ENCODE data around the gene SLC25A29.

DNA sequence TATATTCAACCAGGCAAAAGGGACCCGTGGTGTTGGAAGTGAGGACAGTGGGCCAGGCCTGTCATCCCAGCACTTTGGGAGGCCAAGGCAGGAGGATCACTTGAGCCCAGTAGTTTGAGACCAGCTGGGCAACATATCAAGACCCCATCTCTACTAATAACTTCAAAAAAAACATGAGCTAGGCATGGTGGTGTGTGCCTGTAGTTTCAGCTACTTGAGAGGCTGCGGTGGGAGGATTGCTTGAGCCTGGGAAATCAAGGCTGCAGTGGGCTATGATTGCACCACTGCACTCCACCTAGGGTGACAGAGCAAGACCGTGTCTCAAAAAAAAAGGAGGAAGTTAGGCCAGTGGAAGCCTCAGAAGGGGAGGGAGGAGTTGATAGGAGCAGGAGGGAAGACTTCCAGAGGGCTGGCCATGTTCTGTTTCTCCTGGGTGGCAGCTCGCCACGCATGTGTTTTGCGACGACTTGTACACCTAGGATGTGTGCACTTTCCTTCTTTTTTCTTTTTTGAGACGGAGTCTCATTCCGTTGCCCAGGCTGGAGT, 10.1 kb downstream of the SLC25A29 start:
- TF ChIP-seq POLR2A (IDR thresholded peaks at IDR 0.05) (no peak), POLR2AphosphoS5 (IDR thresholded peaks at IDR 0.05; ENCODE audit: insufficient read depth in 1 of 2, low read depth in 1 of 2) (no peak)
- TF ChIP-seq, protein P1, sequence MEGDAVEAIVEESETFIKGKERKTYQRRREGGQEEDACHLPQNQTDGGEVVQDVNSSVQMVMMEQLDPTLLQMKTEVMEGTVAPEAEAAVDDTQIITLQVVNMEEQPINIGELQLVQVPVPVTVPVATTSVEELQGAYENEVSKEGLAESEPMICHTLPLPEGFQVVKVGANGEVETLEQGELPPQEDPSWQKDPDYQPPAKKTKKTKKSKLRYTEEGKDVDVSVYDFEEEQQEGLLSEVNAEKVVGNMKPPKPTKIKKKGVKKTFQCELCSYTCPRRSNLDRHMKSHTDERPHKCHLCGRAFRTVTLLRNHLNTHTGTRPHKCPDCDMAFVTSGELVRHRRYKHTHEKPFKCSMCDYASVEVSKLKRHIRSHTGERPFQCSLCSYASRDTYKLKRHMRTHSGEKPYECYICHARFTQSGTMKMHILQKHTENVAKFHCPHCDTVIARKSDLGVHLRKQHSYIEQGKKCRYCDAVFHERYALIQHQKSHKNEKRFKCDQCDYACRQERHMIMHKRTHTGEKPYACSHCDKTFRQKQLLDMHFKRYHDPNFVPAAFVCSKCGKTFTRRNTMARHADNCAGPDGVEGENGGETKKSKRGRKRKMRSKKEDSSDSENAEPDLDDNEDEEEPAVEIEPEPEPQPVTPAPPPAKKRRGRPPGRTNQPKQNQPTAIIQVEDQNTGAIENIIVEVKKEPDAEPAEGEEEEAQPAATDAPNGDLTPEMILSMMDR (IDR thresholded peaks at IDR 0.05) = no peak
